ENCODE measurements around the gene FMO3.

Gene FMO3

DNA sequence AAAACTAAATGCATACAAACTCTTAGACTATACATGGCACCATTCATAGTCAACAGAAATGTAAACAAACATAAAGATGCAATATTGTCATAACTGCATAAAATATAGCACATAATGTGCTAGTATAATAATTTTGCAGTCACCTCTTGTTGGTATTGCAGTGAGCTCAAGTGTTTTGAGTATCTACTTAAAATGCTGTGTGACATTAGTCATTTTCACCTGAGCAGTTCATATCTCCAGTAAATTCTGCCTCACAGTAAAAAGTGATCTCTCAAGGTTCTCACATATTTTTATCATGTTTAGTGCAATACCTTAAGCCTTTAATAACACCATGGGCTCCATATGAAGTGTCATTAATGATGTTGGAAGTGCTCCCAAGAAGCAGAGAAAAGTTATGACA lies 64.8 kb downstream of the FMO3 start:
- DNase-seq (ENCODE audit: low read depth), result no peak
- H3K4me3 ChIP-seq (ENCODE audit: low read length), result no peak overlapping the region
- TF ChIP-seq, protein P1, sequence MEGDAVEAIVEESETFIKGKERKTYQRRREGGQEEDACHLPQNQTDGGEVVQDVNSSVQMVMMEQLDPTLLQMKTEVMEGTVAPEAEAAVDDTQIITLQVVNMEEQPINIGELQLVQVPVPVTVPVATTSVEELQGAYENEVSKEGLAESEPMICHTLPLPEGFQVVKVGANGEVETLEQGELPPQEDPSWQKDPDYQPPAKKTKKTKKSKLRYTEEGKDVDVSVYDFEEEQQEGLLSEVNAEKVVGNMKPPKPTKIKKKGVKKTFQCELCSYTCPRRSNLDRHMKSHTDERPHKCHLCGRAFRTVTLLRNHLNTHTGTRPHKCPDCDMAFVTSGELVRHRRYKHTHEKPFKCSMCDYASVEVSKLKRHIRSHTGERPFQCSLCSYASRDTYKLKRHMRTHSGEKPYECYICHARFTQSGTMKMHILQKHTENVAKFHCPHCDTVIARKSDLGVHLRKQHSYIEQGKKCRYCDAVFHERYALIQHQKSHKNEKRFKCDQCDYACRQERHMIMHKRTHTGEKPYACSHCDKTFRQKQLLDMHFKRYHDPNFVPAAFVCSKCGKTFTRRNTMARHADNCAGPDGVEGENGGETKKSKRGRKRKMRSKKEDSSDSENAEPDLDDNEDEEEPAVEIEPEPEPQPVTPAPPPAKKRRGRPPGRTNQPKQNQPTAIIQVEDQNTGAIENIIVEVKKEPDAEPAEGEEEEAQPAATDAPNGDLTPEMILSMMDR (conservative IDR thresholded peaks at IDR 0.05; ENCODE audit: low read length), result no peak

DNA sequence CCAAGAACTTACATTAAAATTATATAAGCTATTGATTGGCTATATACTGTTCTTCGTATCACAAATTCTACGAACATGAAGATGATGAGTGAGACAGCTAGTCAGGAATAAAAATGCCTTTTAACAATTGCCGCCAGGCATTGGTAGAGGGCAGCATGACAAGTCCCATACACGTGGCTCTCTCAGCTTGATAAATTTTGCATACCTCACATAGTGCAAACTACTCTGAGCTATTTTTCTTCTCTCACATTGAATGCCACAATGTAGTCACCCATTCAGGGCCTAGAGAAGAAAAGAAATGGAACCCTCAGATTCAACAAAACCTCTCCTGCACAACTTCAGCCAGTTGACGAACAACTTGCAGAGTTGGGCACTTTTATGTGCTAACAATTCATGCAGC lies 67.4 kb downstream of the FMO3 start:
- TF ChIP-seq, protein P1 (conservative IDR thresholded peaks at IDR 0.05; ENCODE audit: low read length), result no peak
- H3K4me3 ChIP-seq (ENCODE audit: low read length), result no peak overlapping the region
- no peak for DNase-seq (ENCODE audit: low read depth)

- H3K4me3 ChIP-seq (ENCODE audit: low read length), result no peak overlapping the region
- TF ChIP-seq, protein P1 (conservative IDR thresholded peaks at IDR 0.05; ENCODE audit: low read length), result no peak
- DNase-seq (ENCODE audit: low read depth), result no peak
These were observed 67.8 kb downstream of the FMO3 start for GRCh38 chr1:171158551-171158950.

DNA sequence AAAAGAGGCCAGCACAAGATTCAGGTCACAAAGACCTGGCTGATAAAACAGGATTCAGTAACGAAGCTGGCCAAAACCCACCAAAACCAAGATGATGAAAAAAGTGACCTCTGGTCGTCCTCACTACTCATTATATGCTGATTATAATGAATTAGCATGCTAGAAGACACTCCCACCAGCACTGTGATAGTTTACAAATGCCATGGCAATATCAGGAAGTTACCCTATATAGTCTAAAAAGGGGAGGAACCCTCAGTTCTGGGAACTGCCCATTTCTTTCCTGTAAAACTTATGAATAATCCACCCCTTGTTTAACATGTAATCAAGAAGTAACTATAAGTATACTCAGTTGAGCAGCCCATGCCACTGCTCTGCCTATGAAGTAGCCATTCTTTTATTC lies 68.4 kb downstream of the FMO3 start:
- TF ChIP-seq, protein P1 (conservative IDR thresholded peaks at IDR 0.05; ENCODE audit: low read length), result no peak
- DNase-seq (ENCODE audit: low read depth), result no peak
- H3K4me3 ChIP-seq (ENCODE audit: low read length), result no peak overlapping the region

- no peak for DNase-seq (ENCODE audit: low read depth)
- H3K4me3 ChIP-seq (ENCODE audit: low read length), result no peak overlapping the region
- TF ChIP-seq, protein P1 (conservative IDR thresholded peaks at IDR 0.05; ENCODE audit: low read length), result no peak
These were observed 69.5 kb downstream of the FMO3 start for GRCh38 chr1:171160211-171160610.

GRCh38 chr1:171160639-171161354 lies 70.1 kb downstream of the FMO3 start:
- H3K4me3 ChIP-seq (ENCODE audit: low read length), result no peak overlapping the region
- no peak for DNase-seq (ENCODE audit: low read depth)
- TF ChIP-seq, protein P1 (conservative IDR thresholded peaks at IDR 0.05; ENCODE audit: low read length), result no peak

- TF ChIP-seq, protein P1 (conservative IDR thresholded peaks at IDR 0.05; ENCODE audit: low read length), result no peak
These were observed 70.7 kb downstream of the FMO3 start for GRCh38 chr1:171161431-171161830.

More at GRCh38 chr1:171161431-171161830, 70.7 kb downstream of the FMO3 start:
- H3K4me3 ChIP-seq (ENCODE audit: low read length), result no peak overlapping the region
- no peak for DNase-seq (ENCODE audit: low read depth)

All from AG10803 (cell line).